Measurements from ENCODE around the gene IFFO2.
"Not testable (repeated sequence)": the region's sequence is repeated elsewhere in the genome, so short reads cannot be mapped to it uniquely, and the experiment has no call there.

Gene IFFO2

GRCh38 chr1:18917071-18917799 is 39.2 kb downstream of the IFFO2 start:
- DNase-seq = no peak

GRCh38 chr1:18915341-18915740 is 41.1 kb downstream of the IFFO2 start:
- DNase-seq = no peak

GRCh38 chr1:18913065-18913835 is 43.2 kb downstream of the IFFO2 start:
- DNase-seq = peak; percentile 80

- no peak for DNase-seq
These were observed 43.9 kb downstream of the IFFO2 start for GRCh38 chr1:18912550-18912949.

- DNase-seq = no peak
These were observed 47.3 kb downstream of the IFFO2 start for GRCh38 chr1:18908911-18909771.

- DNase-seq = no peak
These were observed 48.3 kb downstream of the IFFO2 start for GRCh38 chr1:18907917-18908845.

GRCh38 chr1:18907021-18907916 is 49.2 kb downstream of the IFFO2 start:
- DNase-seq = peak; percentile 73

GRCh38 chr1:18903291-18903756 is 53.2 kb downstream of the IFFO2 start:
- no peak for DNase-seq

GRCh38 chr1:18902523-18903290 is 53.8 kb downstream of the IFFO2 start, which contains the start of gene ALDH4A1:
TSS of gene ALDH4A1 (minus strand) at chr1:18902555. CDS start at chr1:18902523, 32 bp downstream.
- DNase-seq = peak; percentile 99

- DNase-seq = peak; percentile 17
These were observed 54.4 kb downstream of the IFFO2 start for GRCh38 chr1:18901952-18902522.

- no peak for DNase-seq
These were observed 55.1 kb downstream of the IFFO2 start for GRCh38 chr1:18901147-18901951.

- DNase-seq = no peak
These were observed 56.1 kb downstream of the IFFO2 start for GRCh38 chr1:18900303-18900841.

GRCh38 chr1:18899363-18900049 is 57.0 kb downstream of the IFFO2 start:
- DNase-seq = no peak

GRCh38 chr1:18898567-18898966 is 57.9 kb downstream of the IFFO2 start:
- DNase-seq = no peak

- no peak for DNase-seq
These were observed 61.2 kb downstream of the IFFO2 start for GRCh38 chr1:18895317-18895716.

- no peak for DNase-seq
These were observed 63.4 kb downstream of the IFFO2 start for GRCh38 chr1:18893120-18893519.

GRCh38 chr1:18891858-18892257 is 64.6 kb downstream of the IFFO2 start:
- DNase-seq = not testable (repeated sequence)

GRCh38 chr1:18891426-18891780 is 65.1 kb downstream of the IFFO2 start:
- no peak for DNase-seq

Measured in RPMI8226 (cell line).